LoVo (cell line): ENCODE measurements around the gene RAC2.

Source experiments
- DNase-seq: peaks from one replicate; pipeline ENCODE4 v3.0.0-alpha.2; 2016; ENCODE audit warnings: low spot score

Gene RAC2

GRCh38 chr22:37187891-37188761, 55.9 kb downstream of the RAC2 start, which contains the start of gene C1QTNF6:
Gene C1QTNF6, minus strand, starts transcription at chr22:37188247. Its CDS starts 34 bp downstream, at chr22:37188213.
- DNase-seq = no peak

DNA sequence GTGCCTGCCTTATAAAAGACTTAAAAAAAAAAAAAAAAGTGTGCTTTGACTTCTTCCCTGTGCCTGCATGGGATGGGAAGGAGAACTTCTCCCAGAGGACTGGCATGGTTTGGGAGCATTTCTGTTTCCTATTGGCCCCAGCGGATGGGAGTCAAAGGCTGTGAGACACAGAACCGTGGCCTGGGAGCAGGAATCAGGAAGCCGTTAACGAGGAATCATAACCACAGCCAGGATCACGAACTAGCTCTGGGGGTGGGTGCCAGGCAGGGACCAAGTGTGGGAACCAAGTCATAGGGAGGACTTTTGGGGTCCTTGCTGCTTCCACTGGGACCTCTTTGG, 56.5 kb downstream of the RAC2 start:
- DNase-seq = no peak

DNA sequence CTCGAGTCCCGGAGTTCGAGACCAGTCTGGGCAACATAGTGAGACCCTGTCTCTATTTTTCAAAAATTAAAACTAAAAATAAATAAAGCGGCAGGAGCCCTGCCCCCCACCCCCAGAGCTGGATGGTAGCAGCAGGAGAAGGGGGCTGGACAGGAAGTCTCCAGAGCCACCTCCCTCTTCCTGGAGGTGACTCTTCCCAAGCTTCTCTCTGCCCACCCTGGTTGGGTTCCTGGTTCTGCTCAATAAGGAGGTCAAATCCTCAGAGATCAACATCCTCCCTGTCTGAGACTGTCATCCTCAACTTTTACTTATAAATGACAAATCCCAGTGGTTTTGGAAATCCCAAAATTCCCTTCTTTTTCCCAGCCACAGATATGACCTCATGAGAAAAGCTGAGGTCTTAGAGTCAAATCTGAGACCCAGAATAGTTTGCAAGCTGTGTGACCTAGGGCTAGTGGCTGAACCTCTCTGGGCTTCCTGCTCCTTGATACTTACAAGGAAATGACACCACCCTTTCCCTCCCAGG, 57.0 kb downstream of the RAC2 start:
- DNase-seq = no peak

DNA sequence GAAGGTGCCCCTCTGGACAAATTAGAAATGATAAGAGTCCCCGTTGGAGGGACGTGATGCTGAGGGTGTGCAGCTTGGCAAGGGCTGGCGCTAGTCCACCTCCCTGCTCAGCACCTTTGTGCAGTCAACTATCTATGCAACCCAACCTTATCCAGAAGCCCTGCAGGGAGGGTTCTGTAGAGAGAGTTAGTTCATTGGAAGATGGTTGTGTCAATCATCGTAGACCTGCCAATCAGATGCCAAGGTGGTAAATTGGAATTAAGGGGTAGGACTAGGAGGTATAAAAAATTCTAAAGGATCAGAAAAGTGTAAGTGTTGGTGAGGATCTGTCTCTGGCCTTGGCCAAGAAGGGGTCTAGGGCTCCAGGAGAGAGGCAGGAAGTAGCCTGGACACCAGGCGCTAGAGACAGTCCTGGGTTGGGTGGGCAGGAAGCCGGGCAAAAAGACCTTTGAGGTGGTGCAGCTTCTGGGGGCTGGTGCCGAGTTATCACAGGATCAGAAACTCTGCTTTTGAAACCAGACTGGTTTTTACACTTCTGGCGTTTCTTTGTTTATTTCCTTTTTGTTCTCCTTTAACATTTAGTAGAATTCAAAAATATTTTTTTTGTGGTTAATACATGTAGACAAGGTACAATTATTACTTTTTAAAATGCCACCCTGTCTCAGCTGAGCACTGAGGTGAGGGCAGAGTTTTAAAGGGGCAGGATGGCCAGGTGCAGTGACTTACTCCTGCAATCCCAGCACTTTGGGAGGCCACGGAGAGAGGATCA, 57.7 kb downstream of the RAC2 start:
- DNase-seq = peak; percentile 13

- no peak for DNase-seq
Measured at GRCh38 chr22:37185646-37186227, 58.3 kb downstream of the RAC2 start.

GRCh38 chr22:37184816-37185541, 59.1 kb downstream of the RAC2 start:
- DNase-seq = no peak

- no peak for DNase-seq
Measured at GRCh38 chr22:37184380-37184755, 59.7 kb downstream of the RAC2 start.

DNA sequence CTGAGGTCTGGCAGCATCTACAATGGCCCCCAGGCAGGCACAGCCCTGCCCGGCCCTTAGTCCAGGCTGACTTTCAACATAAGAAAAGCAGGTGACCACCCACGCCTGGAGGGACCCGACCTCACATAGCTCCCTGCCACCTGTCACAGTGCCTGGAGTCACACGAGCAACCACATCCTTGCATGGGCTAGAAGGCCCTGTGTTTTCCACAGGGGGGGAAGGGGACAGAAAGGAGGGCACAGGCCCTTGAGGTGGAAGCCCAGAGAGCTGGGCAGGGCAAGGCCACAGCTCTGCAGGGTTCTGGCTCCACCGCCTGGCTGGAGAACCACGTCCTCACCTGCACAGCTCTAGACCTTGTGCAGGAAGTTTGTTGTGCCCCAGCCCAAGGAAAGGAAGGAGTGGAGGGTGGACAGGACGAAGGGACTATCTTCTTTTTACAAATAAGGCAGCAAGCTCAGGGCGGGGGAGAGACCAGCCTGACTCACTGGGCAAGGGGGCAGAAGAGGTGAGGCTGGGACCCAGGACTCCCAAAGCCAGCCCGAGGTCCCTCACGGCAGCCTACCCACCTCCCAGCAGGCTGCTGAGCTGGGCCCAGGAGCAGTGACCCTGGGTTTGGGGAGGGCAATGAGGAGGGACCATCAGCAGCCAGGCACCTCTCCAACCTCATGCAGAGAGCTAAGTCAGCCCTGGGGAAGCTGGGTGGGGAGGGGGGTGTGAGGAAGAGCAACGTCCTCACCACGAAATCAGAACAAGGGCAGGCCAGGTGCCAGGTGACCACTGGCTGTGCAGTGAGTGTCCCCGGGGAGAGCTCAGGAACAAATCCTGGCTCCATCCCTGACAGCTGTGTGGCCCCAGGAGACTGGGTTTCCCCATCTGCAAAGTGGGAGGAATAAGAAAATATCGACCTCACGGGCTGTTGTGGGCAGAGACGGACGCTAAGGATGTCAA, 60.4 kb downstream of the RAC2 start:
- DNase-seq = no peak

GRCh38 chr22:37182949-37183245, 61.2 kb downstream of the RAC2 start:
- DNase-seq = no peak

DNA sequence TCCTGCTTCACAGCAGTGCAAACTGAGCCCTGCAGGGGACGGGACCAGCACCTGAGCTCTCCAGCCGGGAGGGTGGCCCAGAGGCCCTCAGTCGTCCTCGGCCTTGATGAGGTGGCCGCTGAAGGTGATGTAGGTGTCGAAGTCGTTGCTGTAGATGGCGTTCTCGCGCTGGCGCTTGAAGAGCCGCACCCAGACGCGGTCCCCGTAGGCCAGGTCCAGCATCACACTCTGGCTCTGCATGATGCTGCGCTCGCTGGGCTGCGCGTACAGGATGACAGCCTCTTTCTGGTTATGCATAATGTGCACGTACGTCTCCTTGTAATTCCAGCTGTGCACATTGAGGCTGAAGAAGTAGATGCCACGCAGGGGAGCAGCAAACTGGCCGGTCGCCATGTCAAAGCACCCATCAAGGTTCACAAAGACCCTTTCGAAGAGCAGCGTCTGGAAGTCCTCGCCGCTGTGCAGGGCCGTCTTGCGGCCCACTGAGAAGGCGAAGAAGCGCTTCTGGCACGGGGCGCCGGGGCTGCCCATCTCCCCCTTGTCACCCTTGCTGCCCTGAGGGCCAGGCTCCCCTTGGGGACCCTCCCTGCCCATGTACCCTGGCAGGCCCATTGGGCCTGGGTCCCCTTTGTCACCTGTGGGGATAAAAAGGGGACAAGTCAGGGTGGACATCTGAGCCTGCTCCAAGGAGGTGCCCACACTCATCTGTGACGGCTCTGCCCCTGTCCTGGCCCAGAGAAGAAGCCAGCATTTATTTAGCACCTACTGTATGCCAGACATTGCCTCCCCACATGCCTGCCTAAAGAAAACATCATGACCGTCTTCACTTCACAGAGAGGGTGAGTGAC, 61.7 kb downstream of the RAC2 start:
- DNase-seq = no peak

DNA sequence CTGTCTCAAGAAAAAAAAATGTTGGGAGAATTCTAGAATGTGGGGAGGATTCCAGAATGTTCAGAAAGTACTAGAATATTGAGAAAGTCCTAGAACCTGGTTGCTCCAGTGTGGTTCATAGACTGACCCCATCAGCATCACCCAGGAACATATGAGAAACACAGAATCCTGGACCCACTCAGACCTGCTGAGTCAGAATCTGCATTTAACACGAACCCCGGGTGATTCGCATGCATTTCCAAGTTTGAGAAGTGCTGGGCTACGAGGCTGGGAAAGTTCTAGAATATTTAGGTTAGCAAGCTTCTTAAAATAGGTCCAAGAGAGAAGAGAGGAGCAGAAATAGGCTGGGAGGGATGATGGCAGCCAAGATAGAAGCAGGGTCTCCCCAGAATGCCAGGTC, 62.4 kb downstream of the RAC2 start:
- DNase-seq = no peak

GRCh38 chr22:37180531-37181231, 63.4 kb downstream of the RAC2 start:
- DNase-seq = no peak

- DNase-seq = no peak
Measured at GRCh38 chr22:37179622-37180420, 64.2 kb downstream of the RAC2 start.

GRCh38 chr22:37179126-37179470, 65.0 kb downstream of the RAC2 start:
- no peak for DNase-seq

- DNase-seq = no peak
Measured at GRCh38 chr22:37178350-37179125, 65.5 kb downstream of the RAC2 start.

- DNase-seq = no peak
Measured at GRCh38 chr22:37177755-37178154, 66.3 kb downstream of the RAC2 start.

DNA sequence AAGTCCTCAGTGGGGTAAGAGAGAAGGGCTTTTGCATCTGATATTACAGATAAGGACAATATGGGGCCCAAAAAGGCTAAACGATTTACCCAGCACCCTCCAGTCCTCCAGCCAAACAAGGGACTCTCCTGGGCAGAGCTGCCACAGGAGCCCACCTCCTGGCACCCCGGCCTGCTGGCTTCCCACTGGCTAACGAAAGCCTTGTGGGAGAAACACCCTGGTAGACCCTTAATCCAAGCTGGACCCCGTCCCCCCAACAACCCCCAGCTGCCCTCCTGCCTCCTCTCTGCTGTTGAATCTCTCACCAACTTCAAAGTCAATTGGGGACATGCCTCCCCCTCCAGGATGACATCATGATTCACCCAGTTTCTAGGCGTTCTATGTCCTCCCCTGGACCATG, 66.8 kb downstream of the RAC2 start:
- no peak for DNase-seq

DNA sequence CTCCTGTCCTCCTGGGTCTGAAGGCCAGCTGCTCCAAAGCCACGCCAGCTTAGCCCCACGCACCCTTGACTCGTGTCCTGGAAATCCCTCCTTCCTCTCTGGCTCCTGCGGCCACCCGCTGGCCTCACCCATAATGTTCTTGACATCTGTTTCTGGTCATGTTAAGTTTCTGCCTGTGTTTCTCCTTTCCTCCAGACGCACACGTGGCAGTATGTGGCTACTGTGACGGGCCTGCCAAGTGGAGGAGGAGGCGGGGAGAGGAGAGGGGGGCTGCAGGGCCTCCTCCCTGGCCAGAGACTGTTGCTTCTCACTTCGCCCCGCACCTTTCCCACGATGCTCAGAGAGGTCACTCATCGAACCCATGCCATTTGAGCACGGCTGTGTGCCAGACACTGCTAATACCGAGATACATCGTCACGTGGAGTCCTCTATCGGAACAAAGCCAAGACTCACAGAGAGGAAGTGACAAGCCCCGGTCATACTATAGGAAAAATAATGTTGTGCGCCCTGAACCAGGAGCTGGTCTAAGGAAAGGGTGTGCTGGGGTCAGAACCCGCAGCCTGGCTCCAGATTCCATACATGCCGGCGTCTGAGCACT, 67.5 kb downstream of the RAC2 start:
- no peak for DNase-seq
